T-helper 17 cell (primary cell): ENCODE data around the gene ASS1. TPM values are rescaled to one million over a fixed set of nuclear protein-coding genes. Genes with fewer than 3 reads are reported as not detected.

Source experiments
- ATAC-seq: fragments of 150-1000 bp; cut with Tn5 transposase; 2 replicates; pipeline ENCODE4 v1.10.0; 2021; ENCODE audit warnings: mild to moderate bottlenecking, moderate library complexity
- DNase-seq, 3 donors: peaks; one replicate each; pipeline versions ENCODE4 v3.0.0 to v3.0.0-alpha.2; 2020 to 2021
- H3K9me3 ChIP-seq: one replicate; pipeline ENCODE4 v1.7.0; 2013; ENCODE audit warnings: low read length, mild to moderate bottlenecking; ENCODE audit not compliant: control insufficient read depth, poor library complexity, severe bottlenecking
- H3K27ac Mint-ChIP-seq: one replicate; pipeline ENCODE4 v1.8.0; 2022; ENCODE audit warnings: mild to moderate bottlenecking, moderate library complexity, mixed read lengths
- H3K27me3 Mint-ChIP-seq: one replicate; pipeline ENCODE4 v1.8.0; 2022; ENCODE audit warnings: mixed read lengths
- H3K36me3 Mint-ChIP-seq: one replicate; pipeline ENCODE4 v1.8.0; 2022; ENCODE audit warnings: low read depth, mixed read lengths
- H3K4me1 Mint-ChIP-seq: one replicate; pipeline ENCODE4 v1.8.0; 2022; ENCODE audit warnings: mild to moderate bottlenecking, mixed read lengths
- H3K4me3 Mint-ChIP-seq: one replicate; pipeline ENCODE4 v1.8.0; 2022; ENCODE audit warnings: mild to moderate bottlenecking, moderate library complexity, mixed read lengths
- total RNA-seq, 4 donors: library from RNA in 2 of 4; stranded (reverse) in 2 of 4; gene quantifications; one replicate each; pipeline ENCODE4 v1.2.3 and lab custom pipeline; 2022 to 2026

ASS1 gene
- total RNA-seq, 2 donors from 2014 or later, result not detected

DNA sequence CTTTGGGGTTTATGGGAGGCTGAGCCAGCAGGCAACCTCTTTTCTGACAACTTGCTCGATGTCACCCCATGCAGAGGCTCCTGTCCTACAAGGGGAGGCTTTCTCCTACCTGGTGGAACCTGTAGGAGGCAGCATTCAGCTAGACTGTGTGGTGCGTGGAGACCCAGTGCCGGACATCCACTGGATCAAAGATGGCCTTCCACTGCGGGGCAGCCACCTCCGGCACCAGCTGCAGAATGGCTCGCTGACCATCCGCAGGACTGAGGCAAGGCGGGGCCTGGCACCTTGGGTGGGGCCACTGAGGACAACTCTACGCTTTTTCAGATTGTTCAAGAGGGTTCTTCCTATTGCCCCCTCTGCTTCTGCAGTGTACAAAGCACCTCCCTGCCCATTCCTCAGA lies 36.1 kb upstream of the ASS1 start:
- H3K4me1 Mint-ChIP-seq, result peaks cover 2% of the 10 kb centered on the region
- H3K36me3 Mint-ChIP-seq, result no peaks in the 10 kb centered on the region
- no peaks in the 10 kb centered on the region for H3K9me3 ChIP-seq
- H3K27me3 Mint-ChIP-seq, result peaks cover 15% of the 10 kb centered on the region
- ATAC-seq, result no peak
- DNase-seq, result no peak
- H3K27ac Mint-ChIP-seq, result no peak overlapping the region
- no peak overlapping the region for H3K4me3 Mint-ChIP-seq

DNA sequence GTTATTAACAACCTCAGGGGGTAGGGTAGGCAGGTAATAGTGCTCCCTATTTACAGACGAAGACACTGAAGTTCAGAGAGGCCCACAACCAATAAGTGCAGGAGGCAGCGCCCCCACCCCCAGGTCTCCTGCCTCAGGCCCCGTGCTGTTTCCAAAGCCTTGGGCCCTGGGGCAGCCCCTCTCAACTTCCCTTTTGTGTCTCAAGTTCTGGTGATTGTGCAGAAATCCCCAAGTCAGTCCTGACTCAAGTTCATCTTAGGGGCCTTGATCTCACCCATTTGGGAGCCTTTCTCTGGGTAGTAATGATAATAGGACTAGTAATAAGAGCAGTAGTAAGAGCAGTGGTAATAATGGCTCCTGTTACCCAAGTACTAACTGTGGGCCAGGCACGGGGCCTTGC lies 35.5 kb upstream of the ASS1 start:
- no peak overlapping the region for H3K27ac Mint-ChIP-seq
- no peak overlapping the region for H3K4me3 Mint-ChIP-seq
- ATAC-seq, result no peak

DNA sequence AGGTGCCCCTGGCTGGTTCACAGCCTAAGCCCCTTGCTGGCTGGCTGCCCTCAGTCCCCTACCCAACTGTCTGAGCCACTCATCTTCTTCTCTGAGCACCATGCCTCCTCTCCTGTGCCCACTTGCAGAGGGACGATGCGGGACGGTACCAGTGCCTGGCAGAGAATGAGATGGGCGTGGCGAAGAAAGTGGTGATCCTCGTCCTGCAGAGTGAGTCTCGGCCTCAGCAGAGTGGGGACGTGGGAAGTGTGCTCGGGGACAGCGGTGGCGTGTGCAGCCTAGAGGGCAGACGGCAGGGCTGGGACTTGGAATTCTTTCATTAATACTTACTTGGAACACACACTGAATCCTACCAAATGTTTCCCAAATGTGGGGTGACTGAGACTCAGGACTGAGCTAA lies 34.3 kb upstream of the ASS1 start:
- Mint-ChIP-seq H3K4me3 (no peak overlapping the region), H3K36me3 (no peaks in the 10 kb centered on the region), H3K27me3 (peaks cover 10% of the 10 kb centered on the region), H3K4me1 (peaks cover 2% of the 10 kb centered on the region), H3K27ac (no peak overlapping the region)
- DNase-seq (no peak), ATAC-seq (no peak)
- no peaks in the 10 kb centered on the region for H3K9me3 ChIP-seq

More for the DNA sequence above, 35.5 kb upstream of the ASS1 start:
- DNase-seq, result no peak
- no peaks in the 10 kb centered on the region for H3K9me3 ChIP-seq
- peaks cover 2% of the 10 kb centered on the region for H3K4me1 Mint-ChIP-seq
- no peaks in the 10 kb centered on the region for H3K36me3 Mint-ChIP-seq
- peaks cover 10% of the 10 kb centered on the region for H3K27me3 Mint-ChIP-seq

DNA sequence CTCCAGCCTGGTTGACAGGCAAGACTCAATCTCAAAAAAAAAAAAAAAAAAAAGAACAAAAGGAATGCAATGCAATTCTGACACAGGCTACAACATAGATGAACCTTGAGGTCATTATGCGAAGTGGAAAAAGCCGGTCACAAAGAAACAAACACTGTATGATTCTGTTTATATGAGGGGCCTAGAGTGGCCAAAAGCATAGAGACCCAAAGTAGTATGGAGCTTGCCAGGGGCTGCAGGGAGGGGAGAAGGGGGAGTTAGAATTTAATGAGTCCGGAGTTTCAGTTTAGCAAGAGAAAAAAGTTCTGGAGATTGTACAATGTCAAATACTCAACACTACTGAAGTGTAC lies 33.2 kb upstream of the ASS1 start:
- H3K4me1 Mint-ChIP-seq, result peaks cover 2% of the 10 kb centered on the region
- H3K27ac Mint-ChIP-seq, result no peak overlapping the region
- no peak overlapping the region for H3K4me3 Mint-ChIP-seq
- DNase-seq (no peak), ATAC-seq (no peak)
- H3K36me3 Mint-ChIP-seq, result no peaks in the 10 kb centered on the region
- H3K9me3 ChIP-seq, result no peaks in the 10 kb centered on the region
- peaks cover 10% of the 10 kb centered on the region for H3K27me3 Mint-ChIP-seq

DNA sequence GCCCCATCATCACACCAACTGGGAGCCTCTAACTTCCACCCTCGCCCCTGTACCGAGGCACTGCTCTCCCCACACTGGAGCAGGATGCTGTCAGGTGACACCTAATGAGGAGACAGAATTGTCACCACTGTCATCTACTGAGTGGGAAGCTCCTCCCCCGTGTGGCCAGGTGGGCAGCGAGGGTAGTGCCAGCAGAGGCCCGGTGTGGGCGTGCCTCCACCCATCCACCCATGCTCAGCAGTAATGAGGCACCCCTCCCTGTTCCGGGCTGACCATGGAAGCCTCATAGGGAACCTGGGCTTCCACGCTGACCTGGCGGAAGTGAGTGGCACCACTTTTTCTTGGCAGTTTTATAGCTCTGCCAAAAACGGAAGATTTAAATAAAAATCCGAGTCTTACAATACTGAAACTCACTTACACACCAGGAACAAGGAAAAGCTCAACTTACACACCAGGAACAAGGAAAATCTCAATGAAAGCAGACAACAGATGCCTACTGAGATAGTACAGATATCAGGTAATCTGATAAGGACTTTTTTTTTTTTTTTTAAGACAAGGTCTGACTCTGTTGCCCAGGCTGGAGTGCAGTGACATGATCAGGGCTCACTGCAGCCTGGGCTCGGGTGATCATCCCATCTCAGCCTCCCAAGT lies 30.6 kb upstream of the ASS1 start:
- peaks cover 21% of the 10 kb centered on the region for H3K27me3 Mint-ChIP-seq
- ATAC-seq (no peak), DNase-seq (no peak)
- peak overlapping the region; percentile 12 for H3K27ac Mint-ChIP-seq
- no peaks in the 10 kb centered on the region for H3K4me1 Mint-ChIP-seq
- no peaks in the 10 kb centered on the region for H3K36me3 Mint-ChIP-seq
- H3K4me3 Mint-ChIP-seq, result no peak overlapping the region
- no peaks in the 10 kb centered on the region for H3K9me3 ChIP-seq

DNA sequence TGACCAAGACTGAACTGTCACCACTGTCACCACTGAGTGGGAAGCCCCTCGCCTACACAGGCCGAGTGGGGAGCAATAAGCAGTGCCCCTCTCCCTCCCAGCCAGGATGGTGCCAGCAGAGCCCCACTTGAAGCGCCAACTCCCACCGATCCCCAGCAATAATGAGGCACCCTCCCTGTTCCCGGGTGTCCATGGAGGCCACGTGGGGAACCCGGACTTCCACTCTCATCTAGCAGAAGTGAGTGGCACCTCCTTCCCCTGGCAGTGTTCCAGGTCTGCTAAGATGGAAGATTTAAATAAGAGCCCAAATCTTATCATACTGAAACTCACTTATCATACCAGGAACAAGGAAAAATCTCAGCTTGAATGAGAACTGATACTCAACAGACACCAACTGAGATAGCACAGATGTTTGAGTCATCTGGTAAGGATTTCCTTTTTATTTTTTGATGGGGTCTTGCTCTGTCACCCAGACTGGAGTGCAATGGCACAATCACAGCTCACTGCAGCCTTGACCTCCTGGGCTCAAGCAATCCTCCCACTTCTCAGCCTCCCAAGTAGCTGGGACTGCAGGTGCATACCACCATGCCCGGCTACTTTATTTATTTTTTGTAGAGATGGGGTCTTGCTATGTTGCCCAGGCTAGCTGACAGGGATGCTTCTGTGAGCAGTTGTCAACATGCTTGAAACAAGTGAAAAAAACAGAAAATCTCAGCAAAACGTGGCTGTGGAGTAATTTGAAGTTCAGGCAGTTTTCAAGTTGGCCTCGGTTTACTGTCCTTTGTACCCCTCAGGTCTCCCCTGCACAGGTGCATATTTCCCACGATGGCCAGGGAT lies 29.6 kb upstream of the ASS1 start:
- DNase-seq, result no peak
- Mint-ChIP-seq H3K4me1 (no peaks in the 10 kb centered on the region), H3K36me3 (no peaks in the 10 kb centered on the region), H3K4me3 (no peak overlapping the region), H3K27me3 (peaks cover 23% of the 10 kb centered on the region), H3K27ac (no peak overlapping the region)
- H3K9me3 ChIP-seq, result no peaks in the 10 kb centered on the region
- ATAC-seq, result no peak

DNA sequence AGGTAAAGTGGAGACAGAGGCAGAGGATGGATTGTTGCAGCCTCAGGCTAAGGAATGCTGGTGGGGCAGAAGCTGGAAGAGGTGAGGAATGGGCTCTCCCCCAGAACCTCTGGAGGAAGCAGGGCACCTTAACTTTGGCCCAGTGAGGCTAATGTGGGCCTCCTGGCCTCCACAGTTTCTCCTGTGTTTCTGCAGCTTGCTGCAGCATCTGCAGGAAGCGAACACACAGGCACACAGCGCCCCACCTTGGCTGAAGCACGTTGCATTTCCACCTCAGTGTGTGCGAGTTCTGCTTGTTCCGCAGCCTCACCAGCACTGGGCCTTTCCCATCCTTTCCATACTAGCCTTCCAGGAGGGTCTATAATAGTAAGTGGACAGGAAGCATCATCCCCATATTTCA lies 27.2 kb upstream of the ASS1 start:
- Mint-ChIP-seq H3K36me3 (no peaks in the 10 kb centered on the region), H3K27ac (no peak overlapping the region), H3K4me1 (no peaks in the 10 kb centered on the region), H3K4me3 (no peak overlapping the region), H3K27me3 (peaks cover 35% of the 10 kb centered on the region)
- DNase-seq (no peak), ATAC-seq (no peak)
- H3K9me3 ChIP-seq, result no peaks in the 10 kb centered on the region

DNA sequence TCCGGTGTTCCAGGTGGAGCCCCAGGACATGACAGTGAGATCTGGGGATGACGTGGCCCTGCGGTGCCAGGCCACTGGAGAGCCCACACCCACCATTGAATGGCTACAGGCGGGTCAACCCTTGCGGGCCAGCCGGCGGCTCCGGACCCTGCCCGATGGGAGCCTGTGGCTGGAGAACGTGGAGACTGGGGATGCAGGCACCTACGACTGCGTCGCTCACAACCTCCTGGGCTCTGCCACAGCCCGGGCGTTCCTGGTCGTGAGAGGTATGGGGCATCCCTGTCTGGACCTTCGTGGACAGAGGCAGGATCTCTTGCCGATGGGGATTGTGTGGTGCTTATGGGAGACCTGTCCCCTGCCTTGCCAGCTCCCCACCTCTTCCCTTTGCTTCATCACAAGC lies 26.0 kb upstream of the ASS1 start:
- no peak for DNase-seq
- H3K27me3 Mint-ChIP-seq, result peaks cover 35% of the 10 kb centered on the region
- no peaks in the 10 kb centered on the region for H3K36me3 Mint-ChIP-seq
- no peak overlapping the region for H3K27ac Mint-ChIP-seq
- ATAC-seq, result no peak
- no peaks in the 10 kb centered on the region for H3K4me1 Mint-ChIP-seq
- H3K4me3 Mint-ChIP-seq, result no peak overlapping the region
- H3K9me3 ChIP-seq, result no peaks in the 10 kb centered on the region

DNA sequence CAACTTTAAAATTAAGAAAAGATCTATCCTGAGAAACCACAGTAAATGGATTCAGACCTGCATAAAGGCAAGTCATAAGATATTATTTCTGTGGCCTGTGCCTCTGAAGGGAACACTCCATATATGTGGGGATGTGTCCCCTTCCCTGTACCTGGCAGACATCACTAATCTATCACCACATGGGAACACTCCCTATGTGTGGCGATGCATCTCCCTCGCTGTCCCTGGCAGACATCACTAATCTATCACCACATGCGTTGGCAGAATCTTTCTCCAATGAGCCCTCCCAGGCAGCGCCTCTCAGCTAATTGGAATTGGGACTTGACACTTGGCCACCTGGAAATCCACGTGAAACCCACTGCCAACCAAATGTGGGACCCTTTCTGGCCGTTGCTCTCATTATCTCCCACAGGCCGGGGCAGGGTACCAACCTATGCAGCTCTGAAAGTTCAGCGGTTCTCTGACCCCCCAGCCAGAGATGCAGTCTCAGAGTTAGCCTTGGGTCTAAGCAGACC lies 25.2 kb upstream of the ASS1 start:
- peaks cover 35% of the 10 kb centered on the region for H3K27me3 Mint-ChIP-seq
- no peak overlapping the region for H3K27ac Mint-ChIP-seq
- no peaks in the 10 kb centered on the region for H3K4me1 Mint-ChIP-seq
- no peaks in the 10 kb centered on the region for H3K9me3 ChIP-seq
- ATAC-seq (no peak), DNase-seq (no peak)
- H3K4me3 Mint-ChIP-seq, result no peak overlapping the region
- H3K36me3 Mint-ChIP-seq, result no peaks in the 10 kb centered on the region

DNA sequence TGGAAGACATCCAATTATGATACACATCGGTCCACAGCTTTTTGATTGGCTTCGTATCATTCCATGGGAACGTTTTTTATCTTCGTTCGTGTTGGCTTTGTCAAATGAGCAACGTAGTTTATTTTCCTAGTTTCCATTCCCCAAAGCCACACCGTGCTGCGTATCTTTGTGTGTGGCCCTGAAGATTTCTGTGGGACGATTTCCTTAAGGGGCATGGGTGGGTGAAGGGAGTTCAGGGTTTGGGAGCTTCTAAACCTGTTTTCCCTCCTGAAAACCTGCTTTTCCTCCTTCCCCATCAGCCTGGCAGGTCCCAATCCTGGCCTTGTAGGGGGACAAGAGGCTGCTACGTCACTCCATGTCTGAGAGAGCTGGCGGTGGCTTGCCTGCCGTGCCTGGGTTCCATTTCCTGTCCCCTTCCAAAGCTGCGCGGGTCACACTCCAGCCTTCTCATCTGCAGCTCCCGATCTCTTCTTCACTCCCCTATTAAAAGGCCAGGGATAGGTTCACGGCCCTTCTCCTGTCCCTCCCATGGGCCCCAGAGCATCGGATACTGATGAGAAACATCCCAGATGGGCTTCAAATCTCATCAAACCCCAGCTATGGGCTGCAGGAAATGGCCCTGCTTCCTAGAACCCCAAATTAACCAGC lies 23.5 kb upstream of the ASS1 start:
- DNase-seq (no peak), ATAC-seq (no peak)
- H3K27ac Mint-ChIP-seq, result no peak overlapping the region
- H3K4me1 Mint-ChIP-seq, result no peaks in the 10 kb centered on the region
- H3K9me3 ChIP-seq, result no peaks in the 10 kb centered on the region
- H3K4me3 Mint-ChIP-seq, result no peak overlapping the region
- H3K36me3 Mint-ChIP-seq, result no peaks in the 10 kb centered on the region
- peaks cover 43% of the 10 kb centered on the region for H3K27me3 Mint-ChIP-seq

DNA sequence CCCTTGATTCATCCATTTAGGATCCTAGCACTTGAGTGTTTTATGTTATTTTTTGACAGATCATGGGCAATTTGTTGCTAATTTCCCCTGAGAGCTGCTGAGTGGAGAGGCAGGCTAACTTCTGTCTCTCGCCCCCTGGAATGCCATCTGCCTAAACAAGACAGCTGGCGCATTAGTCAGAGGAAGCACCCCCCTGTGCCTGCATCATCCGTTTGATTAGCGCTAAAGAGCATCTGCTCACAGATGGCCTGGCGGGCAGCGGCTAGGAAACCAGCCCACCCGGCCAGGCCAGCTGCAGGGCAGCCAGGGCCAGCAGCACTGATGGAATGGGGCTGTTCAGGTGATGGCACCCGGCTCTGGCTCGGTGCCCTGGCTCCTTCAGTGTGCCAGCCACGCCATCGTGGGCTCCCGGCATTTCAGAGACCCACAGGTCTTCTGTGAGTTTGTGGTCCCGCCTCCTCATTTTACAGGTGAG lies 22.9 kb upstream of the ASS1 start:
- no peak overlapping the region for H3K27ac Mint-ChIP-seq

DNA sequence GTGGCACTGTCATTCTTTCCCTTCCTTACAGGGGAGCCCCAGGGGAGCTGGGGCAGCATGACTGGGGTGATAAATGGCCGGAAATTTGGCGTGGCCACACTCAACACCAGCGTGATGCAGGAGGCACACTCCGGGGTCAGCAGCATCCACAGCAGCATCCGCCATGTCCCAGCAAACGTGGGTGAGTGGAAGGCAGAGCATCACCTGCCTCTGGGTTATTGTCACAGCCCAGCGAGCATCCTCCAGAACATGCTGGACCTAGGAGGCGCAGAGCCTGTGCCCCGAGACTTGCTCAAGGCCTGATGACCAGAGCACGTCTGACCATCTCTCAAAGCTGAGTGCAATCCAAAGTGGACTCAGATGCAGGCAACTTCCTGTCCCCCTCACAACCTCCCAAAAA lies 22.2 kb upstream of the ASS1 start:
- H3K9me3 ChIP-seq, result no peaks in the 10 kb centered on the region
- no peak overlapping the region for H3K27ac Mint-ChIP-seq
- H3K36me3 Mint-ChIP-seq, result no peaks in the 10 kb centered on the region
- peaks cover 48% of the 10 kb centered on the region for H3K27me3 Mint-ChIP-seq
- no peak overlapping the region for H3K4me3 Mint-ChIP-seq
- DNase-seq (no peak), ATAC-seq (no peak)
- H3K4me1 Mint-ChIP-seq, result no peaks in the 10 kb centered on the region

More for the DNA sequence above, 22.9 kb upstream of the ASS1 start:
- H3K9me3 ChIP-seq, result no peaks in the 10 kb centered on the region
- Mint-ChIP-seq H3K4me3 (no peak overlapping the region), H3K4me1 (no peaks in the 10 kb centered on the region), H3K27me3 (peaks cover 47% of the 10 kb centered on the region), H3K36me3 (no peaks in the 10 kb centered on the region)
- ATAC-seq (no peak), DNase-seq (no peak)

DNA sequence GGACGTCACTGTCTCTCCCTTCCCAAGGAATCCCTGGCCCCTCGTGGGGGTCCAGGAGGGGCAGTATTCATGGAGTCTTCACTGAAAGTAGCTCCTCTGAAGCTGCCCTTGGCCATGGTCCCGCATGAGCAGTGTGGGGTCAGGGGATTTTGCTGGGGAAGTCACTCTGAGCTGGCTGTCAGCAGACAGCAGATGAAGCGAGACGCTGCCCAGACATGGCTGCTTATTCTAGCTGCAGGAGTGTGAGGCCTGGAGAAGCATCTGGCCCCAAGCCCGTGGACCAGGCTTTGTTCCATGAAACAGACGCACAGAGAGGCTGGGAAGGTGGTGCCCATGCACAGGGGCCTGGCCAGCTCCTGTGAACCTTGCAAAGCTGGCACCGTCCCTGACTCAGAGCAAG lies 21.5 kb upstream of the ASS1 start:
- no peak overlapping the region for H3K27ac Mint-ChIP-seq
- DNase-seq (no peak), ATAC-seq (no peak)
- no peaks in the 10 kb centered on the region for H3K9me3 ChIP-seq
- no peak overlapping the region for H3K4me3 Mint-ChIP-seq
- H3K36me3 Mint-ChIP-seq, result no peaks in the 10 kb centered on the region
- no peaks in the 10 kb centered on the region for H3K4me1 Mint-ChIP-seq
- H3K27me3 Mint-ChIP-seq, result peaks cover 45% of the 10 kb centered on the region
